ENCODE data around the gene SSTR4. TPM values are rescaled to one million over a fixed set of nuclear protein-coding genes. Genes with fewer than 3 reads are reported as not detected.

Gene SSTR4
- total and polyA plus RNA-seq, 2 donors (not counting 1 experiment from before 2014, with no cell fraction given) = not detected

DNA sequence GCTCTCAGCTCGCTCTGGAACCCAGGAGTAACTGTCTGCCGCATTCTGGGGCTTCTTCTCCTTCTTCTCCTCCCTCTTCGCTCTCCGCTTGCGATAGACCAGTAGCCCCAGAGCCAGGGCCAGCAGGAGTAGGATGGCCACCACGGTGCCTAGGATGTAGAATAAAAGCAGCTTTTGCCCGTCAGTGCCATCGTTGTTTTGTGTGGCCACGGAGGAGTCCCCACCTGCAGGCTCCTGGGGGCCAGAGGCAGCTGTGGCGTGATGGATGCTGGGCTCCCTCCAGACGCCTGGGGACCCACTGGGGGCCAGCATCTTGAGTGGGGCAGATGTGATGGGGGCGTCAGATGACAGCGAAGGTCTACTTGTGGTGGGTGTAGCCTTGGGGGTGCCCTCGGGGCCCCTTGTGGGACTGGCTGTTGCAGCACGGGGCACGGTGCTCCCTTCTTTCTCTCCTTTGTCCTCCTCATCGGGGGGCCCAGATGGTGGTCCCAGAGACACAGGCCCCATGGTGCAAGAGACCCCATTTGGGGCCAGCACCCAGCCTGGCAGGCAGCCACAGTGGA lies 49.3 kb downstream of the SSTR4 start:
- no peak for DNase-seq (ENCODE audit: low read depth in 2 of 2)
- H3K4me1 ChIP-seq (ENCODE audit: control insufficient read depth, extremely low read depth, insufficient read depth, low read length) = no peaks in the 10 kb centered on the region
- no peak overlapping the region for H3K27ac ChIP-seq (ENCODE audit: insufficient read depth, low read length)
- no peak overlapping the region for H3K9ac ChIP-seq (ENCODE audit: insufficient read depth, low read length)
- H3K79me2 ChIP-seq (ENCODE audit: control insufficient read depth, insufficient read depth, low read length) = no peaks in the 10 kb centered on the region
- TF ChIP-seq, protein P1, sequence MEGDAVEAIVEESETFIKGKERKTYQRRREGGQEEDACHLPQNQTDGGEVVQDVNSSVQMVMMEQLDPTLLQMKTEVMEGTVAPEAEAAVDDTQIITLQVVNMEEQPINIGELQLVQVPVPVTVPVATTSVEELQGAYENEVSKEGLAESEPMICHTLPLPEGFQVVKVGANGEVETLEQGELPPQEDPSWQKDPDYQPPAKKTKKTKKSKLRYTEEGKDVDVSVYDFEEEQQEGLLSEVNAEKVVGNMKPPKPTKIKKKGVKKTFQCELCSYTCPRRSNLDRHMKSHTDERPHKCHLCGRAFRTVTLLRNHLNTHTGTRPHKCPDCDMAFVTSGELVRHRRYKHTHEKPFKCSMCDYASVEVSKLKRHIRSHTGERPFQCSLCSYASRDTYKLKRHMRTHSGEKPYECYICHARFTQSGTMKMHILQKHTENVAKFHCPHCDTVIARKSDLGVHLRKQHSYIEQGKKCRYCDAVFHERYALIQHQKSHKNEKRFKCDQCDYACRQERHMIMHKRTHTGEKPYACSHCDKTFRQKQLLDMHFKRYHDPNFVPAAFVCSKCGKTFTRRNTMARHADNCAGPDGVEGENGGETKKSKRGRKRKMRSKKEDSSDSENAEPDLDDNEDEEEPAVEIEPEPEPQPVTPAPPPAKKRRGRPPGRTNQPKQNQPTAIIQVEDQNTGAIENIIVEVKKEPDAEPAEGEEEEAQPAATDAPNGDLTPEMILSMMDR (conservative IDR thresholded peaks at IDR 0.05 in 1 of 2, IDR thresholded peaks at IDR 0.05 in 1 of 2; ENCODE audit: low read depth in 1 of 2, low read length in 2 of 2) = no peak
- no peak for TF ChIP-seq EZH2 (IDR thresholded peaks at IDR 0.05; ENCODE audit: low read length, missing control alignments)
- no peaks in the 10 kb centered on the region for H4K20me1 ChIP-seq (ENCODE audit: control insufficient read depth, extremely low read depth, insufficient read depth, low read length)
- no peaks in the 10 kb centered on the region for H3K36me3 ChIP-seq (ENCODE audit: control insufficient read depth, insufficient read depth, low read length)
- no peak overlapping the region for H2AFZ ChIP-seq (ENCODE audit: low read length)
- no peaks in the 10 kb centered on the region for H3K9me3 ChIP-seq (ENCODE audit: control insufficient read depth, insufficient read depth, low read depth, low read length)
- H3K4me2 ChIP-seq (ENCODE audit: extremely low read depth, insufficient read depth, low read length) = no peak overlapping the region
- H3K27me3 ChIP-seq (ENCODE audit: control insufficient read depth, insufficient read depth, low read length) = no peaks in the 10 kb centered on the region
- H3K4me3 ChIP-seq (replicated peaks in 1 of 4; ENCODE audit: control extremely low read depth in 1 of 4, insufficient read depth in 1 of 4, low read depth in 3 of 4, low read length in 4 of 4) = no peak overlapping the region

DNA sequence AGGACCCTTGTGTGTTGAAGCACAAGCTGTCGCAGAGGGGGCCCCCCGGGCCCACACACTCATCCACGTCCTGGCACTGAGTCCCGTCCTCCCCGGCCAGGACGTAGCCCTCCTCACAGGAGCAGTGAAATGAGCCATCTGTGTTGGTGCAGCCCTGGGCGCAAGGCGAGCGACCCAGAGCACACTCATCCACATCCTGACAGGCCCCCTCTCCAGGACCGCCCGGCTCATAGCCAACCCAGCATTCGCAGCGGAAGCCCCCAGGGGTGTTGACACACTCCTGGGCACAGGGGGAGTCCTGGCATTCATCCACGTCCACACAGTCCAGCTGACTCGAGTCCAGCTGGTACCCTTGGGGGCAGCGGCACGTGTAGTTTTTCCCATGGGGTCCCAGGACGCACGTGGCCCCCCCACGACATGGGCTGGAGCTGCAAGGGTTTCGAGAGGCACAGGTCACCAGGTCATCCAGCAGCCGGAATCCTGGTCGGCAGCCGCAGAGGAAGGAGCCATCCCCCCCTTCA lies 49.8 kb downstream of the SSTR4 start:
- H3K9me3 ChIP-seq (ENCODE audit: control insufficient read depth, insufficient read depth, low read depth, low read length) = no peaks in the 10 kb centered on the region
- no peak overlapping the region for H3K4me3 ChIP-seq (replicated peaks in 1 of 4; ENCODE audit: control extremely low read depth in 1 of 4, insufficient read depth in 1 of 4, low read depth in 3 of 4, low read length in 4 of 4)
- no peak overlapping the region for H3K27ac ChIP-seq (ENCODE audit: insufficient read depth, low read length)
- no peak overlapping the region for H3K4me2 ChIP-seq (ENCODE audit: extremely low read depth, insufficient read depth, low read length)
- H3K36me3 ChIP-seq (ENCODE audit: control insufficient read depth, insufficient read depth, low read length) = no peaks in the 10 kb centered on the region
- no peaks in the 10 kb centered on the region for H3K79me2 ChIP-seq (ENCODE audit: control insufficient read depth, insufficient read depth, low read length)
- no peak for TF ChIP-seq EZH2 (IDR thresholded peaks at IDR 0.05; ENCODE audit: low read length, missing control alignments)
- TF ChIP-seq, protein P1 (conservative IDR thresholded peaks at IDR 0.05 in 1 of 2, IDR thresholded peaks at IDR 0.05 in 1 of 2; ENCODE audit: low read depth in 1 of 2, low read length in 2 of 2) = no peak
- H4K20me1 ChIP-seq (ENCODE audit: control insufficient read depth, extremely low read depth, insufficient read depth, low read length) = no peaks in the 10 kb centered on the region
- H3K27me3 ChIP-seq (ENCODE audit: control insufficient read depth, insufficient read depth, low read length) = no peaks in the 10 kb centered on the region
- no peak overlapping the region for H2AFZ ChIP-seq (ENCODE audit: low read length)
- no peak overlapping the region for H3K9ac ChIP-seq (ENCODE audit: insufficient read depth, low read length)
- no peaks in the 10 kb centered on the region for H3K4me1 ChIP-seq (ENCODE audit: control insufficient read depth, extremely low read depth, insufficient read depth, low read length)
- DNase-seq (ENCODE audit: low read depth in 2 of 2) = no peak

DNA sequence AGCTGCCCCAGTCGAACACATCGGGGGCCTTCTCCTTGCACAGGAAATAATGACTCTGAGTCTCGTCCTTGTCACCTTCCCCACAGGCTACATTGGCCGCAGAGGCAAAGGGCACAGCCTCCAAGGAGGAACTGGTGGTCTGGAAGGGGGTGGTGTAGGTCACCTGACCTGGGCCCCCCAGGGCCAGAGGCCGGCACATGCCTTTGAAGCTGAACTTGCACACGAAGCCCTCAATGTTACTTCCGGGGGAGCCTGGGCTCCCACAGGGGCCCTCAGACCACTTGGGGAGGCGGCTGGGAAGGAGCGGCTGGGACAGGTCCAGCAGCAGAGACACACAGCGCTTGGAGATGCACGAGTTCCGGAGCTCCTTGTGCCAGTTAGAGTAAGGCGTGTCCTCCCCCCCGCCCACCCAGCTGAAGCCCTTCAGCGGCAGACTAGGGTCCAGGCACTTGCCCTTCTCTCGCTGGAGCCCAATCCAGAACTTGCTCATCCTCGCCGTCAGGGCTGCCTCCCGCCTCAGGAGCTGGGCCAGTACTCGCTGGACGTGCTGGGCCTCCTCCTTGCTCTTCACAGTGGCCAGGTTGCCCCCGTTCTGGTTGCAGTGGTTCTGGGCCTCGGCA lies 50.4 kb downstream of the SSTR4 start:
- DNase-seq (ENCODE audit: low read depth in 2 of 2) = no peak
- H3K4me1 ChIP-seq (ENCODE audit: control insufficient read depth, extremely low read depth, insufficient read depth, low read length) = no peaks in the 10 kb centered on the region
- no peaks in the 10 kb centered on the region for H4K20me1 ChIP-seq (ENCODE audit: control insufficient read depth, extremely low read depth, insufficient read depth, low read length)
- H3K36me3 ChIP-seq (ENCODE audit: control insufficient read depth, insufficient read depth, low read length) = no peaks in the 10 kb centered on the region
- no peaks in the 10 kb centered on the region for H3K27me3 ChIP-seq (ENCODE audit: control insufficient read depth, insufficient read depth, low read length)
- no peaks in the 10 kb centered on the region for H3K79me2 ChIP-seq (ENCODE audit: control insufficient read depth, insufficient read depth, low read length)
- H3K9ac ChIP-seq (ENCODE audit: insufficient read depth, low read length) = no peak overlapping the region
- no peak overlapping the region for H2AFZ ChIP-seq (ENCODE audit: low read length)
- no peak overlapping the region for H3K27ac ChIP-seq (ENCODE audit: insufficient read depth, low read length)
- no peak overlapping the region for H3K4me3 ChIP-seq (replicated peaks in 1 of 4; ENCODE audit: control extremely low read depth in 1 of 4, insufficient read depth in 1 of 4, low read depth in 3 of 4, low read length in 4 of 4)
- H3K4me2 ChIP-seq (ENCODE audit: extremely low read depth, insufficient read depth, low read length) = no peak overlapping the region
- TF ChIP-seq EZH2 (IDR thresholded peaks at IDR 0.05; ENCODE audit: low read length, missing control alignments) = no peak
- TF ChIP-seq, protein P1 (conservative IDR thresholded peaks at IDR 0.05 in 1 of 2, IDR thresholded peaks at IDR 0.05 in 1 of 2; ENCODE audit: low read depth in 1 of 2, low read length in 2 of 2) = no peak
- H3K9me3 ChIP-seq (ENCODE audit: control insufficient read depth, insufficient read depth, low read depth, low read length) = no peaks in the 10 kb centered on the region
